ENCODE measurements around the gene MACROD2.

GRCh38 chr20:15923030-15923776 is 1927.9 kb downstream of the MACROD2 start:
- TF ChIP-seq ETS1 (IDR thresholded peaks at IDR 0.05) (no peak), CTCF (conservative IDR thresholded peaks at IDR 0.05; ENCODE audit: low read depth in 2 of 2) (no peak), EZH2 (IDR thresholded peaks at IDR 0.05; ENCODE audit: low read depth, unreplicated experiment) (no peak), POLR2AphosphoS5 (IDR thresholded peaks at IDR 0.05; ENCODE audit: low read depth) (no peak), JUNB (IDR thresholded peaks at IDR 0.05; ENCODE audit: unreplicated experiment) (no peak)

Measured in GM23338 (cell line).